Progenitor cell of endocrine pancreas (in vitro differentiated cells): ENCODE measurements around the gene AASDH. TPM values are rescaled to one million over a fixed set of nuclear protein-coding genes. Genes with fewer than 3 reads are reported as not detected.

ENCODE experiments used
- DNase-seq: peaks from one replicate; pipeline ENCODE4 v3.0.0; 2021; ENCODE audit warnings: low spot score; ENCODE audit not compliant: unreplicated experiment
- H3K27ac Mint-ChIP-seq: 2 replicates; pipeline ENCODE4 v1.8.0; 2021; ENCODE audit warnings: mild to moderate bottlenecking, moderate library complexity, mixed read lengths
- H3K27me3 Mint-ChIP-seq: 2 replicates; pipeline ENCODE4 v1.8.0; 2021; ENCODE audit warnings: mixed read lengths
- H3K36me3 Mint-ChIP-seq: 2 replicates; pipeline ENCODE4 v1.8.0; 2022; ENCODE audit warnings: mixed read lengths; ENCODE audit not compliant: insufficient read depth
- H3K4me1 Mint-ChIP-seq: 2 replicates; pipeline ENCODE4 v1.8.0; 2021; ENCODE audit warnings: low read depth, mixed read lengths
- H3K4me3 Mint-ChIP-seq: 2 replicates; pipeline ENCODE4 v1.8.0; 2021; ENCODE audit warnings: low read depth, mild to moderate bottlenecking, moderate library complexity, mixed read lengths
- H3K9me3 Mint-ChIP-seq: 2 replicates; pipeline ENCODE4 v1.8.0; 2021; ENCODE audit warnings: low read depth, mixed read lengths
- total RNA-seq: library from RNA; stranded (reverse); gene quantifications from 2 replicates; pipeline ENCODE4 v1.2.1, GENCODE V29; 2021
- TF ChIP-seq, protein P1 (sequence below): fragments of 200-600 bp; sonication (generic); IDR thresholded peaks from one replicate; pipeline ENCODE4 v1.5.0; 2021; ENCODE audit warnings: antibody characterized with exemption, mild to moderate bottlenecking; ENCODE audit not compliant: unreplicated experiment

AASDH gene
- total RNA-seq, 1 donor from 2014 or later = 25.2 TPM

DNA sequence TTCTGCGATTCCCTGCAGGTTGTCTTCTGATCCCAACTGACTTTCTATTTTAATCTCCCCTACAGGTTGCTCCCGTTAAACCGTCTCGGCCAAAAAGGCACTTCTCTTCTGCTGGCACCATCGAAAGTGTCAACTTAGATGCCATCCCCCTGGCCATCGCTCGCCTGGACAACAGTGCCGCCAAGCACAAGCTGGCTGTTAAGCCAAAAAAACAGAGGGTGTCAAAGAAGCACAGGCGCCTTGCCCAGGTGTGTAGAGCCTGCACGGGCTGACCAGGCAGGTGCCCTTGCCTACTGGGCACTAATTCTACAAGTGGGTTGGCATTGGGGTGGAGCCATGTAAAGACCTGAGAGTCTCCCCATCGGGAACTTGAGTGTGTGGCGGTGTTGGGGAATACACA is 74.2 kb downstream of the AASDH start:
- Mint-ChIP-seq H3K36me3 (peaks cover 38% of the 10 kb centered on the region), H3K27ac (no peak overlapping the region), H3K9me3 (no peaks in the 10 kb centered on the region), H3K4me1 (no peaks in the 10 kb centered on the region), H3K27me3 (no peaks in the 10 kb centered on the region), H3K4me3 (no peak overlapping the region)
- TF ChIP-seq, protein P1, sequence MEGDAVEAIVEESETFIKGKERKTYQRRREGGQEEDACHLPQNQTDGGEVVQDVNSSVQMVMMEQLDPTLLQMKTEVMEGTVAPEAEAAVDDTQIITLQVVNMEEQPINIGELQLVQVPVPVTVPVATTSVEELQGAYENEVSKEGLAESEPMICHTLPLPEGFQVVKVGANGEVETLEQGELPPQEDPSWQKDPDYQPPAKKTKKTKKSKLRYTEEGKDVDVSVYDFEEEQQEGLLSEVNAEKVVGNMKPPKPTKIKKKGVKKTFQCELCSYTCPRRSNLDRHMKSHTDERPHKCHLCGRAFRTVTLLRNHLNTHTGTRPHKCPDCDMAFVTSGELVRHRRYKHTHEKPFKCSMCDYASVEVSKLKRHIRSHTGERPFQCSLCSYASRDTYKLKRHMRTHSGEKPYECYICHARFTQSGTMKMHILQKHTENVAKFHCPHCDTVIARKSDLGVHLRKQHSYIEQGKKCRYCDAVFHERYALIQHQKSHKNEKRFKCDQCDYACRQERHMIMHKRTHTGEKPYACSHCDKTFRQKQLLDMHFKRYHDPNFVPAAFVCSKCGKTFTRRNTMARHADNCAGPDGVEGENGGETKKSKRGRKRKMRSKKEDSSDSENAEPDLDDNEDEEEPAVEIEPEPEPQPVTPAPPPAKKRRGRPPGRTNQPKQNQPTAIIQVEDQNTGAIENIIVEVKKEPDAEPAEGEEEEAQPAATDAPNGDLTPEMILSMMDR = no peak
- no peak for DNase-seq

DNA sequence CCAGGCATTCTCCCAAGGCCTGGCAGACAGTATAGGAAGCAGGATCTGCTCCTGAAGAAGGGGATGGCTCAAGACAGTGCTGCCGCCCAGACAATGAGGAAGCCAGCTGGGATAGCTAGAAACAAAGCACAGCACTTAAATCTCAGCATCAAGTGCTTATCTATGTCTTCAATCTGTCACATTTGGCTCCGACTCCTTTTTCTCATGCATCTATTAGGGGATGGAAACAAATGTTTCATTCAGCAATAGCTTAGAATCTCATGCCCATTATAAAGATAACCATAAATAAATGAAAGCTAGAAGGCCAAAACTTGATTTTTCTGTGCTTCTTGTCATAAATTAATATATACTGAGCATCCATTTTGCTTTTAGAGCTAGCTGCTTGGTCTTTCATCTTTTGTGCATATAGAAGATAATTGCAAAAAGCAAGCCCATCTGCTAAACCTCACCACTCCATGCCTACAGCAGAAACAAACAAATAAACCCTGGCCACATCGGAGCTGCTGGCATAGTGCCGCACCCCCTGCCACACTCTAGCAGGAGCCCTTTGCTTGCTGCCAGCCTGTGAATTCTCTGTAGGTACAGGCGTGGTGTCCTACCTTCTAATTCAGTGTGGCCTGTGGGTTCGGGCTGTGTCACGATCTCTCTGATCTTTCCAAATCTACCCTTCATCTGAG is 75.9 kb downstream of the AASDH start:
- Mint-ChIP-seq H3K4me1 (peaks cover 2% of the 10 kb centered on the region), H3K9me3 (no peaks in the 10 kb centered on the region), H3K36me3 (peaks cover 46% of the 10 kb centered on the region), H3K4me3 (no peak overlapping the region), H3K27me3 (no peaks in the 10 kb centered on the region), H3K27ac (no peak overlapping the region)
- TF ChIP-seq, protein P1 = no peak
- no peak for DNase-seq

DNA sequence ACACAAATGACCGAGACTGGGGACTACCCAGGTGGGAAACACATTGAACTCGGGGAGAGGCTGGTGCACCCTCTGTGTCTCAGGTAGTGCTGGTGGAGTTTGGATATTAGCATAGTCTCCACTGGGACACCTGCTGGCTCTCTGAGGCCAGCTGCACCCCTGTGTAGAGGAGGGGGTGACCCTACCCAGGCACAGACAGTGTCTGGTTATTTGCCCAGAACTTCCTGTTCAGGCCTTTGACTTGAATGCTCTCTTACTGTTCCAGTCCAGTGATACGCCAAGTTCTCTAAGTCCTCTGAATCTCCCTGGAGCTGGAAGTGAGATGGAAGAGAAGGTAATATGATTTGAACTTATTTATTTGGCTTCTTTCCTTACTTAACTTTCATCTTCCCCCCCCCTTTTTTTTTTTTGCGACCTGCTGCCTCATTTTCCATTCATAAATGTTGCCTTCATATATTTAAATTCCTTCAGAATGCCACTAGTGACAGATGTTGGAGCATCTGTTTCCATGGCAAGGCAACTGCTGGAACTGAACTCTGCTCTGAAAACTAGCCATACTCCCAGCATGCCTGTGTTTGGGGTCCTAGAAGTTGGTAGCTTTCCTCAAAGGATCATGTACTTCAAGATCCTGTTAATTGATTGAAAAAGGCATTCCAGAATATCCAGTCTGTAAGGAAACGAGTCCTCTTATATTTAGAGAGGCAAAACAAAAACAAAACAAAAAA is 76.7 kb downstream of the AASDH start:
- H3K36me3 Mint-ChIP-seq = peaks cover 45% of the 10 kb centered on the region
- TF ChIP-seq, protein P1 = no peak
- no peak overlapping the region for H3K4me3 Mint-ChIP-seq
- no peak for DNase-seq
- H3K9me3 Mint-ChIP-seq = no peaks in the 10 kb centered on the region
- H3K27ac Mint-ChIP-seq = no peak overlapping the region
- no peaks in the 10 kb centered on the region for H3K27me3 Mint-ChIP-seq
- peaks cover 5% of the 10 kb centered on the region for H3K4me1 Mint-ChIP-seq

DNA sequence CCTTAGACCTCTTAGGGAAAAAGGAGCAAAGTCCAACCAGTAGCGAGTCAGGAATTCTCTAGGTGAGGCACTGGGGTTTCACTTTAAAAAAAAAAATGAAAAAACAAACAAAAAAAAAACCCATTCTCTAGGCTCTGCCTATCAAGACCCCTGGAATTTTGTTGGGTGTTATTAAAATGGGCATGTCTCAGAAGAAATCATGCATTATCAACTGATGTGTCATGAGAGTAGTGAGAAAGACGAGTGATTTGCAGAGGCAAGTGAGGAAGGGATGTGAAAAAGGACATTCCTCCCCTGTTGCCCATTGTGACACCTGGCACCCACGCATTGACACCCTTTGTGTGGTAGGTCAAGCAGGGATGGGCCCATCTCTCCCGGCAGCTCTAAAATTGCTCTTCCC is 78.9 kb downstream of the AASDH start:
- H3K4me3 Mint-ChIP-seq = no peak overlapping the region

DNA sequence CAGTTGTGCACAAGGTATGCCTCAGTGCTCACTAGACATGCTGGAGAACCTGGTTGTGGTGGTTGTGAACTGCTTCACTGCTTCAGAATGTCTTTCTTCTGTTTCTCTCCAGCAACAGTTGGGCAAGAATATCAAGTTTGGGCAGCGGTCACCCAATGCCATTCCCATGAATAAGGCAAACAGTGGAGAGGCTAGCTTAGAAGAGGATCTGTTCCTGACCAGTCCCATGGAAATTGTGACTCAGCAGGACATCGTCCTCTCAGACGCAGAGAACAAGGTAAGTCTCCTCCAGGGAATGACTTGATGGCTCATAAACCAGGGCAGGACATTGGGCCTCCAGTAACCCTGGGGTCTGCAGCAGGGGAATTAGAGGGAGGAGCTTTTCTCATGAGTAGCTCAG is 79.9 kb downstream of the AASDH start:
- H3K4me1 Mint-ChIP-seq = peaks cover 10% of the 10 kb centered on the region
- H3K27me3 Mint-ChIP-seq = no peaks in the 10 kb centered on the region
- no peak for DNase-seq
- TF ChIP-seq, protein P1 = no peak
- no peak overlapping the region for H3K27ac Mint-ChIP-seq
- peaks cover 32% of the 10 kb centered on the region for H3K36me3 Mint-ChIP-seq
- H3K9me3 Mint-ChIP-seq = no peaks in the 10 kb centered on the region
- H3K4me3 Mint-ChIP-seq = no peak overlapping the region

More for the DNA sequence above, 78.9 kb downstream of the AASDH start:
- DNase-seq = no peak
- H3K27ac Mint-ChIP-seq = no peak overlapping the region
- H3K36me3 Mint-ChIP-seq = peaks cover 37% of the 10 kb centered on the region
- H3K27me3 Mint-ChIP-seq = no peaks in the 10 kb centered on the region
- no peaks in the 10 kb centered on the region for H3K9me3 Mint-ChIP-seq
- TF ChIP-seq, protein P1 = no peak
- peaks cover 10% of the 10 kb centered on the region for H3K4me1 Mint-ChIP-seq
